KOPT-K1 (cell line): Measurements from ENCODE around the gene S1PR1.

ENCODE experiments used
- H3K27ac ChIP-seq: fragments of 200-600 bp; sonication (generic); 2 replicates; pipeline ENCODE4 v1.5.1; 2016; ENCODE audit warnings: antibody characterized with exemption, mild to moderate bottlenecking, low read depth, low read length; ENCODE audit not compliant: poor library complexity, severe bottlenecking
- H3K36me3 ChIP-seq: fragments of 200-600 bp; sonication (generic); 2 replicates; pipeline ENCODE4 v1.5.1; 2017; ENCODE audit warnings: antibody characterized with exemption, mild to moderate bottlenecking, low read length, moderate library complexity; ENCODE audit not compliant: insufficient read depth
- H3K9me3 ChIP-seq: fragments of 200-600 bp; sonication (generic); 2 replicates; pipeline ENCODE4 v1.5.1; 2017; ENCODE audit warnings: antibody characterized with exemption, low read length, mild to moderate bottlenecking; ENCODE audit not compliant: insufficient read depth, poor library complexity, severe bottlenecking

Gene S1PR1

DNA sequence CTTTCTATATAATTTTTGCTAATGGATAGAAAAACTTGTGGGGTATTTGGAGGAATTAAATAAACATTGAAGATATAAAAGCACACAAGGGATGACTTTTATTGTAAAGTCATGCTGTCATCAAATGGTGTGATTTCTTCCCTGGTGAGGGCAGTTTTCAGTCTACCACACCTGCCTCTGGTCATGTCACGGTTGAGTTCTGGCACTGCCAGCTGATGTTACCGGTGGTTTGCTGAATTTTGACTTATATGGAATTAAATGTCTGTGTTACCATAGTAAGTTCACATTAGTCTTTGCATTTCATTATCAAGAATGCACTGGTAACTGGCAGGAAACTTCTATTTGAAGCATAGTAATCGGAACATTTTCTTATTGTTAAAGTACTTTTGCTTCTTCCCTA lies 13.4 kb downstream of the S1PR1 start:
- no peak overlapping the region for H3K27ac ChIP-seq
- no peaks in the 10 kb centered on the region for H3K9me3 ChIP-seq
- no peaks in the 10 kb centered on the region for H3K36me3 ChIP-seq

DNA sequence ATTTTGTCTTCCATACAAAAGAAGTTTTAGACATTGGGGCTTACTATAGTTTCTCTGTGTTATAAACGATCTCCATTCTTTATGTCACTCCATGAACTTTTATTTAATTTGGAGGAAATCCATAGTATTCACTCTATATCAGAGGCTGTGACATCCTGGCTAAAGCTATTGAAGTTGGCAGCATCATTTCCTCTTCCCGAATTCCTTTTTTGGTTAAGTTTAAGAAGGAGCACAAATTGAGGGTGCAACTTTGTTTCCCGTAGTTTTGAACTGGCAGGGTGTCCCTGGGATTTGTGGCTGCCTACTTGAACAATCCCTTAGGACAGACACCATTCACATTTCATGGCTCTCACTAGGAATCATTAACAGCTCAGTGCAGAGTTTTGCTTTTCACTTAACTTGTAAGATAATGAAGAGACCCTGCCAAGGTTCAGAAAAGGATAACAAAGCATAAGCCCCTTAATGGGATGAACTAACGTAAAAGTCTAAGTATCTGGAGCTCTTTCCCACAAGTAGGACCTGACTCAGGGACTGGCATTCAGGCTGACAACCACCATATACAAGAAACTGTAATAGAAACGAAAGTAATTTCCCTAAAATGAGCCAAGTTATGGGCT lies 13.9 kb downstream of the S1PR1 start:
- Histone ChIP-seq H3K9me3 (no peaks in the 10 kb centered on the region), H3K36me3 (no peaks in the 10 kb centered on the region), H3K27ac (no peak overlapping the region)

DNA sequence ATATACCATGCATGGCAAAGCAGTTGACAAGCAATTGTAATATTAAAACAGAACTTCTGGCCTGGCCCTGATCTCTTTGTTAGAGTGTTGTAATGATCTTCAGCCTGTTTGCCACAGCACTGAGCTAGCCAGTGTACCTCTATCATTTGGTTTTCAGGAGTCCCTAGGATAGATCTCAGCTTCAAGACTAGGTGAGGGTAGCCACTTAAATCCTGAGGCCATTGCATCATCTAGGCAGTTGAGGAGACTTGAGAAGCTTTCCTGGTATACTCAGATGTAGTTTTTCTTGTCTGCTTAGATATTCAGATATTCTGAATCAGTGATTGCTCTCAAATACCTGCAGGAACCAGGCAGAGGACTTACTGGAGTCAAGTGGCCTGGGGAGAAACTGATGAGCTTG lies 14.7 kb downstream of the S1PR1 start:
- no peaks in the 10 kb centered on the region for H3K9me3 ChIP-seq
- H3K36me3 ChIP-seq, result no peaks in the 10 kb centered on the region
- H3K27ac ChIP-seq, result no peak overlapping the region

DNA sequence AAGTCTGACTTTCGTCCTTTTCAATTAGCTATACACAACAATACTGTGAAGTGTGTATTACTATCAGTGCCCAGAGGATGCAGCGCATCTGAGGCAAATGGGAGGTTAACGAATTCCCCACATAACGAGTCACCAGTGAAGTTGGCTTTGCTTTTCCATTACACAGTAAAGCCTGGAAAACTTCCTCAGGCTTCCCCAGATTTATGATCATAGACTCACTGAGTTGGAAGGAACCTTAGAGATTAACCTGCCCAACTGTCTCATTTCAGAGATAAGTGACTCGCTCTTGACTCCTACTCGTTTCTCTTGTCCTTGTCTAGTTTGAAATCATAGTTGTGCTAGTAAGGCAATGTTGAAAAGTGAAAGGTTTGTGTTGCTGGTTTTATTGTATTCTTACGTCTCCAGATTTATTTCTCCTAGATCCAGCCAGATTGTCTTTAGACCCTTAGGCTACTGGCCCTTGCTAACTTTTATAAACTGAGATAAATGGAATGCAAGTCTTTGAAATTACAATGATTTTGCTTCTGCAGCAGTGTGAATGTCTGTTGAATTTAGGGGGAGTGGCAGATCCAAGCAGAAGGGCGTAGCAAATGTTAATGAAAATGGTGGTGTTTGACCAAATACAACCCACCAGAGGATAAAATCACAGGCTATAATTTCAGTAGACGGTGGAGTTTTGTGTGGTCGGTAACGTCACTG lies 17.3 kb downstream of the S1PR1 start:
- H3K9me3 ChIP-seq, result no peaks in the 10 kb centered on the region
- no peak overlapping the region for H3K27ac ChIP-seq

DNA sequence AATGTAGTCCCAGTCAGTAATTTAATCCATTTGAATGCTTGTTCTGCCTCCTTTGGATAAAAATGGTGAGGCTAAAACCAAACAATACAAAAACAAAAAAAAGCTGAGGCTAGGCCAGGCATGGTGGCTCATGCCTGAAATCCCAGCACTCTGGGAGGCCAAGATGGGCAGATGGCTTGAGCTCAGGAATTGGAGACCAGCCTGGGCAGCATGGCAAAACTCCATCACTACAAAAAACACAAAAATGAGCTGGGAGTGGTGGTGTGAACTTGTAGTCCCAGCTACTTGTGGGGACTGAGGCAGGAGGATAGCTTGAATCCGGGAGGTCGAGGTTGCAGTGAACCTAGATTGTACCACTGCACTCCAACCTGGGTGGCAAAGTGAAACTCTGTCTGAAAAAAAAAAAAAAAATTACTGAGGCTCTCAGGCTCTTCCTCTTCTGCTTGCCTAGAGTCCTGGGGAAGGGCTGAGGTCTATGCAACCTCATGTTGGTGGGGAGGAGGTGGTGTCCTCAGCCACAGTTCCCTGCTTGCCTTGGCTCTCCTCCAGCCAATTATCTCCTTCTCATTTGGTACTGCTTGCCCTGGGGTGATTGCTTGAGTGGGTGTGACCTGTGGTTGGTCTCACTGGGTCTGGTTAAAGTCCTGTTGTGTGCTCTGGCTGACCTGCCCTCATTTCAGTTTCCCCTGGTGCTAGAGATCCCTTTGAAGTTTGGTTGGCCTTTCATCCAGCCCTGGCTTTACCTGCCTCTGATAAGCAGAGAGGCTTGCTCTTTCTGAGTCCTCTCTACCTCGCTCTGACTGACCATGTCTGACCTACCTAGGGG lies 20.9 kb downstream of the S1PR1 start:
- H3K27ac ChIP-seq, result peak overlapping the region; percentile 67
- H3K36me3 ChIP-seq, result no peaks in the 10 kb centered on the region

More for the DNA sequence above, 17.3 kb downstream of the S1PR1 start:
- no peaks in the 10 kb centered on the region for H3K36me3 ChIP-seq

DNA sequence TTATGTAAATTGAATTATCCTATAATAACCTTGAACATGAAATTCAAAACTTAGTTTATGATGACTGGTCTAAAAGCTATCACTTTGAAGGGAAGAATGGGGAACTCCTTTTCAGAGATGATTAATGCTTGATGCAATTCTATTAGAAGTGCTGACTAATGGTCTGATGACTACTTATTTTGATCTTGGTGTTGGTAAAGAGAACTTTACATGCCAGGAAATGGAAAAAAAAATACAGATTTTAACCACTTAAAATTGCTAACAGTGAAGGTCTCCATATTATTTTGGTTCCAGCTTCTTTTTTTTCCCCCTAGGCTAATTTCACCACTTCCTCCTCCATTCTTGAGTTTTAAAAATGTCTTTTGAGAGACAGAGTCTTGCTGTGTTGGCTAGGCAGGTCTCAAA lies 22.9 kb downstream of the S1PR1 start:
- peak overlapping the region; percentile 10 for H3K27ac ChIP-seq
- no peaks in the 10 kb centered on the region for H3K36me3 ChIP-seq
- no peaks in the 10 kb centered on the region for H3K9me3 ChIP-seq

More for the DNA sequence above, 20.9 kb downstream of the S1PR1 start:
- H3K9me3 ChIP-seq, result no peaks in the 10 kb centered on the region

DNA sequence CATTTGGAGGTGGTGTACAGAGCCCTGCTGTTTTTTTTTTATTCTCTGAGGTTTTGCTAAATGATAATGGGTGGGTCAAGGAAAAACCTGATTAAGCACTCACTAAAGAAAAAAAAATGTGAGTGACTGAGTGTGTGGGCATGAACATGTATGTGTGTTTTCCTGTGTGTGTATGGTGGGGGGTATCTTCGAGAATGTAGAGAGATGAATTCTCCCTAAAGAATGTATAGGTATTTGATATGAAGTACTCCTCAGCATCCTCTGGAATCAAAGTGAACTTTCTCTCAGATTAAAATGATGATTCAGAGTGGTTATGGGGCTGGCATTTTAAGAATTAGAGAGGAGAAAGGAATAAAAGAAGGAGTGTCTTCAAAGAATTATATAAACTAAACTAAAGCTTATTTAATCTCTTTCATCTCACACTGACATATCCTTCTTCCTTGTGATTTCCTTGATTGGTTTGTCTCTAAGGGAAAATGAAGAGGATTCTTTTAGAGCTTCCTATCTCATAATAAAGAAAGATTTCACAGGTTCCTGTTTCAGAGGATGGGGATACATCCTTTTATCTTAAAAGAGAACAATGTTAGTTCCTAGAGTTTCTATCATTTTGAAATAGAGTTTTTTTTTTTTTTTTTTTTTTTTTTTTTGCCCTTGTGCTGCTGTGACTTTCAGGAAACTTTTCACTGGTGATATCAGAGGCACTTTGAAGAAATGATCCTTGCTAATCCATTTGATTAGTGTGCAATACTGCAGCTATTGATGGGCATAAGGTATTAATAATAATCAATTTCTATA lies 23.9 kb downstream of the S1PR1 start:
- H3K9me3 ChIP-seq, result no peaks in the 10 kb centered on the region
- no peaks in the 10 kb centered on the region for H3K36me3 ChIP-seq
- H3K27ac ChIP-seq, result no peak overlapping the region

DNA sequence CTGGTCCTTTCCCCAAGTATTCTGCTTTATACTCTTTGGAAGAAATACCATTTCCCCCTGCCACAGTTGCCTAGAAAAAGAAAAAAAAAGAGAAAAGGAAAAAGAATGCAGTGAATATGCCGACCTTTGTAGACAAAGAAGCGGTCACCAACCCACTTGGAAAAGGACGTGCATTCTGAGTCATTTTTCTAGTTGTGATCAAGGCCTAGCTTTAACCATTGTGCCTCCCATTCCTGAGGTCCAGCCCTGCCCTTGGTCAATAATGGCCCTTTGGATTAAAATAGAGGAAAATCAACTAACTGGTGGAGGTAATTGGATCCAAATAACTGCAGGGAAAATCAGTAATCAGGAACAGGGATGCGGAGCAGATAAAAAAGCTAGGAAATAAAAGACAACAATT lies 24.8 kb downstream of the S1PR1 start:
- Histone ChIP-seq H3K36me3 (no peaks in the 10 kb centered on the region), H3K27ac (peak overlapping the region; percentile 28), H3K9me3 (no peaks in the 10 kb centered on the region)

DNA sequence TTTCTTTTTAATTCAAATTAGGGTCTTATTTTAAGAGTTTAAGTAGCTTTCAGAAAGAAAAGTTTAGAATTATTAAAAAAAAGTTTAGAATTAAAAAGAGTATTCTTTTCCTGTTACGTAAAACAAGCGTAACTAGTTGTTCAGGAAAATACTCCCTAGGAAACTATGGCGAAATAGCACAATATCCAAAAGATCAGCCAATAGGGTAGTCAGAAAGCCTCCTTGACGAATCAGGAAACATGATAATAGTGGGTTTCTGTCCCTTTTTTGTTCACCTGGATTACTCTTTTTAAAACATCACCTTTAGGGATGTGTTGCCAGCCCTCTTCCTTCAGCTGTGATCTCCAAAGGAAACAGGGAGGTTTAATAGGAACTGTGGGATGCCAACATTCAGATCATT lies 25.2 kb downstream of the S1PR1 start:
- peak overlapping the region; percentile 74 for H3K27ac ChIP-seq
- H3K36me3 ChIP-seq, result no peaks in the 10 kb centered on the region
- no peaks in the 10 kb centered on the region for H3K9me3 ChIP-seq

DNA sequence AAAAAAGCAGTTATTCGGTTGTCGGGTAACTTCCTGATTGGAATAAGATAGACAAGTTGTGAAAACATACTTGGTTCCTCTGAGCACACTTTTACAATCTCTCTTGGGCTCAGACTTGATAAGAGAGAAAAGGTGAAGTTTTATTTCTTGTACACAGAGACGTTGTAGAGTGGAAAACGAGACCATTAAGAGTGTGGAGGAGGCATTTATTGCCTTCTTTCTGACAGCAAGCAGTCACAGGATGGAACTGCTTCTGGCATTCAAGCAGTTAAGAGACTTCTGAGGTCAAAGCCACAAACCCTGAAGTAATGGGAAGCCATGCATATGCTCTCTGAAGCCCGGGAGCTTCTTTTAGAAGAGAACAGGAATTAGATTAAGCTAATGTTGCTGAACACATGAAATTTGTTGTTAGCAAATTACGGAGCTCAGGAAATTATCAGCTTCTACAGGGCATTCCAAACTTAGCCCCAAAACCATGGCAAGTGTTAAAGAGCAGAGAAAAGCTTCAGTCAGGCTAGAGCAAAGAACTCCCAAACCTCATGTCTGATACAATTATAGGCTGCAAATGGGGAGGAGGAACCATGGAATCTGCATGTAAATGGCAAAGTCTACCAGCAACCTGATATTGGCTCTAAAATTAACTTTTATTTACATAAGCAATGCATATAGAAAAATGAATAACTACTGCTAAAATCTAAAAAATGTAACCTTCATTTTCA lies 26.0 kb downstream of the S1PR1 start:
- Histone ChIP-seq H3K27ac (peak overlapping the region; percentile 74), H3K9me3 (no peaks in the 10 kb centered on the region), H3K36me3 (no peaks in the 10 kb centered on the region)

DNA sequence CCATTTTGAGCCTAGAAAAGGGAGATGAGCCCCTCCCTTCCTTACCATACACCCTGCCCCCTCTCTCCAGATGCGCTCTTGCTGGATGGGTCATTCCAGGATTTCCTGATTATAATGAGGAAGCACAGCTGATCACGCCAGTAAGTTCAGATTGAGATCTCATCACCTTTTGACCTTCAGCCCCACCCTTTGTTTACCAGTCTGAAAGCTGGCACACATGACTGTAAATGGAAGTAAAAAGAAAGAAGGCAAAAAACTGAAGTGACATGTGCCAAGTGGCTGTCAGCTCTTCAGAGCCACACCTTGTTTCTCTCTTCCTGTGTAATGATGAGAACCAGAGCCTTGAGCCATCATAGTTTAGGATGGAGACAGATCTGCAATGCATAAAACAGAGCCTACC lies 27.9 kb downstream of the S1PR1 start:
- H3K36me3 ChIP-seq, result no peaks in the 10 kb centered on the region
- H3K9me3 ChIP-seq, result no peaks in the 10 kb centered on the region
- H3K27ac ChIP-seq, result peak overlapping the region; percentile 6

DNA sequence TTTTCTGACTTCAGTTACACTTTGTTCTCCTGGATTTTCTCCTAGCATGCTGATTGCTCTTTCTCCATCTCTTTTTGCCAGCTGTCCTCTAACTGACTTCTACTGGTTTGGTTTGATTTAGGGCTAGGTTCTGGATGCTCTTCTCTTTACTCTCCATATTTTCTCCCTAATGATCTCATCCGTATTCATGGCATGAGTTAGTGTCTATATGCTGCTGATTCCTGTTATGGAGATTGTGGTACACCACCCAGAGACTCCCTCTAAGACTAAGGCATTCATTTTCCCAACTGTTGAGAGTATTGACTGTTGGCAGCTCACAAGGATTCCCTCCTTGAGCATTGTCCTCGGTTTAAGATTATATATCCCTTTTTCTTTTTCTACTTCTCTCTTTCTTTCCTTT lies 28.9 kb downstream of the S1PR1 start:
- no peaks in the 10 kb centered on the region for H3K36me3 ChIP-seq
- no peaks in the 10 kb centered on the region for H3K9me3 ChIP-seq
- no peak overlapping the region for H3K27ac ChIP-seq

DNA sequence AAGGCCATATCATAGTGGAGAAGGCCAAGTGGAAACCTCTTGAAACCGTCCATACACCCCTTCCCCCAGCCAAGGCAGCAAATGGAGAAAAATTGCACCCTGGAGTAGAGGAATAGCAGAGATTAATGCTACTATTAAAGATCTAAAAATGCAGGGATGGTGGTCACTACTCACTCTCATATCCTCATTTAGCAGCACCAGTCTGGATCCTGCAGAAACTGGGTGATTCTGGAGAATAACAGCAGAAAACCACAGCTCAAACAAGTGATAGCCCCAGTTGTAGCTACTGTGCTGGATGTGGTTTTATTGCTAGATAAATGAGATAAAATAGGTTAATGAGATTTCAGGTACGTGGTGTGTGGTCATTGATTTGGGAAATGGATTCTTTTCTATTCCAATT lies 30.3 kb downstream of the S1PR1 start:
- H3K36me3 ChIP-seq, result no peaks in the 10 kb centered on the region

DNA sequence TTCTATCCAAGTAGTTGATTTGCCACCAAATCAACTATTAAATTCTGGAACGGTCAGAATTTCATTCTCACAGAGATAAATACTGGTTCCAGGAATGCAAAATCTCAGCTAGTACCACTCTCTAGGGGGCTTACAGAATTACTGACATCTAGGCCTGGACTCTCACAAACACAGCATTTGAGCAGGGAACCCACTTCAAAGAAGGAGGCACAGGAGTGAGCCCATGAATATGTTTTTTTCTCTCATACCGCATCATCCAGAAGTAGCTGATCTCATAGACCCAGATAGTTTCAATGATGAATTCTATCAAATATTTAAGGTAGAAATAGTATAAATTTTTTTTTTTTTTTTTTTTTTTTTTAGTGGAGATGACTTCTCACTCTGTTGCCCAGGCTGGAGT lies 32.1 kb downstream of the S1PR1 start:
- Histone ChIP-seq H3K27ac (no peak overlapping the region), H3K9me3 (peaks cover 13% of the 10 kb centered on the region), H3K36me3 (no peaks in the 10 kb centered on the region)

More for the DNA sequence above, 30.3 kb downstream of the S1PR1 start:
- no peak overlapping the region for H3K27ac ChIP-seq
- peaks cover 11% of the 10 kb centered on the region for H3K9me3 ChIP-seq
